Suprapubic skin (tissue), 4 donors: Measurements from ENCODE around the gene TAX1BP1.

ENCODE experiments used
- CTCF ChIP-seq, 2 donors: fragments of 200-600 bp in 1 of 2; fragments of 450-650 bp in 1 of 2; sonication (generic) in 1 of 2; IDR thresholded peaks; one replicate each; pipeline ENCODE4 v1.5.1; 2016 to 2019; ENCODE audit warnings: antibody characterized with exemption in 2 of 2, mild to moderate bottlenecking in 1 of 2, moderate library complexity in 1 of 2
- EP300 ChIP-seq: sonication (generic); formaldehyde crosslinking; IDR thresholded peaks from one replicate; pipeline ENCODE4 v1.6.1; 2017; ENCODE audit warnings: antibody characterized with exemption
- POLR2AphosphoS5 ChIP-seq, 3 donors: sonication (generic); formaldehyde crosslinking; IDR thresholded peaks; one replicate each; pipeline ENCODE4 v1.6.1; 2017; ENCODE audit warnings: antibody characterized with exemption in 3 of 3

GRCh38 chr7:27839099-27839498 is 99.1 kb downstream of the TAX1BP1 start:
- TF ChIP-seq CTCF (IDR thresholded peaks at IDR 0.05) (no peak), POLR2AphosphoS5 (IDR thresholded peaks at IDR 0.05) (no peak), EP300 (no peak)
